ENCODE results near the gene SPTSSA.

The SPTSSA gene

DNA sequence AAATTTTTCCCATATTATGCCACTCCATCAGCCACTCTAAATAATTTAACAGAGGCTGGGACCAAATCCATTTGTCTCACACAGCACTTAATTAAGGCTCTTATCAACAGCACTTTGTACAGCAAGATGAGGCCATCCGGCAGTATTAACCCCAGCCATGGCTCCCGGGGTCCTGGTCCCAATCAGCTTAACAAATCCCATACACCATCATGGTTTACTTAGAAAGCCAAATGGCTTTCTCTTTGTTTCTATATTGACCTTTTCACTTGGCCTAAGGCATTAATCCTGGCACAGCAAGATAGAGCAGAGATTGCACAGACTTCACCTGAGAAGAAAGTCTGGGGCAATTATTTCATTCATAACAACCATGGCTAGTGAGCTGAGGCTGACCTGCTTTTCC, 38.6 kb downstream of the SPTSSA start:
- H2BK5ac ChIP-seq (ENCODE audit: low read length) = no peak overlapping the region
- H2AFZ ChIP-seq (ENCODE audit: low read length) = no peak overlapping the region
- no peak overlapping the region for H2AK5ac ChIP-seq (ENCODE audit: low read depth, low read length)
- H3K27ac ChIP-seq (replicated peaks; ENCODE audit: low read length) = no peak overlapping the region
- peaks cover 2 to 7% of the 10 kb centered on the region in 2 donors for H3K9me3 ChIP-seq (replicated peaks in 1 of 2; ENCODE audit: control insufficient read depth in 2 of 2, insufficient read depth in 1 of 2, low read depth in 1 of 2, low read length in 2 of 2)
- no peak overlapping the region for H4K8ac ChIP-seq (ENCODE audit: low read depth, low read length)
- no peak overlapping the region for H2BK15ac ChIP-seq (ENCODE audit: low read length)
- H3K14ac ChIP-seq (ENCODE audit: low read length) = no peak overlapping the region
- H3K4me1 ChIP-seq (ENCODE audit: control insufficient read depth in 2 of 2, insufficient read depth in 1 of 2, low read depth in 1 of 2, low read length in 2 of 2) = no peaks in the 10 kb centered on the region
- H3K9ac ChIP-seq (ENCODE audit: low read depth, low read length, poor library complexity) = no peak overlapping the region
- no CpG with 5 or more reads among the region's 2 CpGs for WGBS, 2 donors (ENCODE audit: extremely low coverage in 2 of 2, insufficient read length in 2 of 2, insufficient replicate concordance in 1 of 2)
- no peaks in the 10 kb centered on the region for H3K27me3 ChIP-seq (ENCODE audit: control insufficient read depth in 3 of 3, insufficient read depth in 3 of 3, low read depth in 1 of 3, low read length in 3 of 3)
- no peaks in the 10 kb centered on the region for H3K79me1 ChIP-seq (ENCODE audit: low read depth, low read length)
- no peak overlapping the region for H2BK12ac ChIP-seq (ENCODE audit: low read length)
- no peak overlapping the region for H2BK120ac ChIP-seq (ENCODE audit: low read depth, low read length)
- H3K36me3 ChIP-seq (replicated peaks in 1 of 2; ENCODE audit: control insufficient read depth in 2 of 2, insufficient read depth in 2 of 2, low read length in 2 of 2) = peaks cover 0 to 2% of the 10 kb centered on the region in 2 donors
- H3K4ac ChIP-seq (ENCODE audit: low read length) = no peak overlapping the region
- no peak overlapping the region for H3K18ac ChIP-seq (ENCODE audit: low read length)
- H3K23ac ChIP-seq (ENCODE audit: low read depth, low read length, poor library complexity) = no peak overlapping the region
- no peak for DNase-seq (ENCODE audit: low spot score)
- no peak overlapping the region for H3K4me2 ChIP-seq (ENCODE audit: insufficient read depth, low read length, poor library complexity, severe bottlenecking)
- no peak overlapping the region for H3K4me3 ChIP-seq (ENCODE audit: low read length in 2 of 2)
- no peak overlapping the region for H4K91ac ChIP-seq (ENCODE audit: low read depth, low read length, poor library complexity)

DNA sequence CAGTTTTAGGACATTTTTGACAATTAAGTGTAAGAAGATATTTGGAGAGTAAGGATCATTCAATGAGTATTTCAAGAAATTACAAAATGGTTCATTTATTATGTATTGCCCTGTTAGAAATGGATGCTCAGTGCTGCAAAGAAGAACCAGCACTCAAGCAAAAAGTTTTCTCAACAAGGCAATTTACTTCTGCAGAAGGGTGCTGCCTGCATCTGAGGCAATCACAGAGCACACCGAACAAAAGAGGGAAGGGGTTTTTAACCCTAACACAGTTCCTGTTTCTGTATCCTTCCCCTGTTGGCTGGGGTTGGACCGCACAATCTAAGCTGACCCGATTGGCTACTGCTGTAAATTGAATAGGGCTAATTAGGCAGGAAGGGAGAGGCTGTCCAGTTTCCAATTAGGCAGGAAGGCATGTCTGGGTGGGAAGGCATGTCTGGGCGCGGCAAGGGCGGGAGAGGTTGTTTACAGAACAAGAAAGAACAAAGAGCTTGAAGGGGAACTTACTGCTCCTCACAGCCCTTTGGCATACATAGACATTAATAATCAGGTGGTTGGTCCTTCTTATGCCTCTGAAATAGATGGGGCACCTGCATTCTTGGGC, 41.4 kb downstream of the SPTSSA start:
- H3K14ac ChIP-seq (ENCODE audit: low read length) = no peak overlapping the region
- H3K4ac ChIP-seq (ENCODE audit: low read length) = no peak overlapping the region
- no peak overlapping the region for H2BK120ac ChIP-seq (ENCODE audit: low read depth, low read length)
- H2AK5ac ChIP-seq (ENCODE audit: low read depth, low read length) = no peak overlapping the region
- no peak overlapping the region for H3K23ac ChIP-seq (ENCODE audit: low read depth, low read length, poor library complexity)
- H2BK5ac ChIP-seq (ENCODE audit: low read length) = no peak overlapping the region
- H4K91ac ChIP-seq (ENCODE audit: low read depth, low read length, poor library complexity) = no peak overlapping the region
- no peak overlapping the region for H2AFZ ChIP-seq (ENCODE audit: low read length)
- no peaks in the 10 kb centered on the region for H3K79me1 ChIP-seq (ENCODE audit: low read depth, low read length)
- no peaks in the 10 kb centered on the region for H3K27me3 ChIP-seq (ENCODE audit: control insufficient read depth in 3 of 3, insufficient read depth in 3 of 3, low read depth in 1 of 3, low read length in 3 of 3)
- DNase-seq (ENCODE audit: low spot score) = no peak
- H3K4me3 ChIP-seq (ENCODE audit: low read length in 2 of 2) = no peak overlapping the region
- no peak overlapping the region for H3K4me2 ChIP-seq (ENCODE audit: insufficient read depth, low read length, poor library complexity, severe bottlenecking)
- no peak overlapping the region for H2BK12ac ChIP-seq (ENCODE audit: low read length)
- H3K27ac ChIP-seq (replicated peaks; ENCODE audit: low read length) = no peak overlapping the region
- no peaks in the 10 kb centered on the region for H3K4me1 ChIP-seq (ENCODE audit: control insufficient read depth in 2 of 2, insufficient read depth in 1 of 2, low read depth in 1 of 2, low read length in 2 of 2)
- peaks cover 0 to 2% of the 10 kb centered on the region in 2 donors for H3K36me3 ChIP-seq (replicated peaks in 1 of 2; ENCODE audit: control insufficient read depth in 2 of 2, insufficient read depth in 2 of 2, low read length in 2 of 2)
- no peak overlapping the region for H3K9ac ChIP-seq (ENCODE audit: low read depth, low read length, poor library complexity)
- no peak overlapping the region for H3K18ac ChIP-seq (ENCODE audit: low read length)
- peaks cover 2 to 7% of the 10 kb centered on the region in 2 donors for H3K9me3 ChIP-seq (replicated peaks in 1 of 2; ENCODE audit: control insufficient read depth in 2 of 2, insufficient read depth in 1 of 2, low read depth in 1 of 2, low read length in 2 of 2)
- WGBS, 2 donors (ENCODE audit: extremely low coverage in 2 of 2, insufficient read length in 2 of 2, insufficient replicate concordance in 1 of 2) = no CpG with 5 or more reads among the region's 6 CpGs
- H4K8ac ChIP-seq (ENCODE audit: low read depth, low read length) = no peak overlapping the region
- H2BK15ac ChIP-seq (ENCODE audit: low read length) = no peak overlapping the region

DNA sequence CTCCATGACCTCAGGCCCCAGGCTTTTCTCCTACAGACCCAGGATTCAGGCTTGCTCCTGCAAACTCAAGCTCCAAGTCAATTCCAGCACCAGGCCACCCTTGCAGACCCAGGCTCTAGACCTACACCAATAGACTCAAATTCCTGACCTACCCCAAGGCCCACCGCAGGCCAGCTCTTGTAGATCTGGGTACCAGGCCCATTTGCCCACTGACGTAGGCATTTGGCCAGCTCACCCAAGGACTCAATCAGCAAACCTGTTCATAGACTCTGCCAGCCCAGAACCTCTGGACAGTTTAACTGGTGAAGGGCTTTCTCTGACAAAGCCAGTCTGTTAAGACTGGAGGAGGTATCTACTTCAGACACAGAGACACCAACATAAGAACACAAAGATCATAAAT, 52.3 kb downstream of the SPTSSA start:
- H4K8ac ChIP-seq (ENCODE audit: low read depth, low read length) = no peak overlapping the region
- H3K4me1 ChIP-seq (ENCODE audit: control insufficient read depth in 2 of 2, insufficient read depth in 1 of 2, low read depth in 1 of 2, low read length in 2 of 2) = no peaks in the 10 kb centered on the region
- H3K4me3 ChIP-seq (ENCODE audit: low read length in 2 of 2) = no peak overlapping the region
- no peak overlapping the region for H3K18ac ChIP-seq (ENCODE audit: low read length)
- no peaks in the 10 kb centered on the region for H3K79me1 ChIP-seq (ENCODE audit: low read depth, low read length)
- H3K27me3 ChIP-seq (ENCODE audit: control insufficient read depth in 3 of 3, insufficient read depth in 3 of 3, low read depth in 1 of 3, low read length in 3 of 3) = no peaks in the 10 kb centered on the region
- H2BK15ac ChIP-seq (ENCODE audit: low read length) = no peak overlapping the region
- DNase-seq (ENCODE audit: low spot score) = no peak
- no peak overlapping the region for H3K9ac ChIP-seq (ENCODE audit: low read depth, low read length, poor library complexity)
- H4K91ac ChIP-seq (ENCODE audit: low read depth, low read length, poor library complexity) = no peak overlapping the region
- no peaks in the 10 kb centered on the region for H3K9me3 ChIP-seq (replicated peaks in 1 of 2; ENCODE audit: control insufficient read depth in 2 of 2, insufficient read depth in 1 of 2, low read depth in 1 of 2, low read length in 2 of 2)
- no peak overlapping the region for H2BK120ac ChIP-seq (ENCODE audit: low read depth, low read length)
- no peak overlapping the region for H2BK12ac ChIP-seq (ENCODE audit: low read length)
- H3K36me3 ChIP-seq (replicated peaks in 1 of 2; ENCODE audit: control insufficient read depth in 2 of 2, insufficient read depth in 2 of 2, low read length in 2 of 2) = no peaks in the 10 kb centered on the region
- WGBS, 2 donors (ENCODE audit: extremely low coverage in 2 of 2, insufficient read length in 2 of 2, insufficient replicate concordance in 1 of 2) = no CpG with 5 or more reads among the region's 2 CpGs
- H2AFZ ChIP-seq (ENCODE audit: low read length) = no peak overlapping the region
- H2BK5ac ChIP-seq (ENCODE audit: low read length) = no peak overlapping the region
- no peak overlapping the region for H3K4ac ChIP-seq (ENCODE audit: low read length)
- no peak overlapping the region for H3K4me2 ChIP-seq (ENCODE audit: insufficient read depth, low read length, poor library complexity, severe bottlenecking)
- H3K14ac ChIP-seq (ENCODE audit: low read length) = no peak overlapping the region
- no peak overlapping the region for H3K23ac ChIP-seq (ENCODE audit: low read depth, low read length, poor library complexity)
- no peak overlapping the region for H3K27ac ChIP-seq (replicated peaks; ENCODE audit: low read length)
- H2AK5ac ChIP-seq (ENCODE audit: low read depth, low read length) = no peak overlapping the region

DNA sequence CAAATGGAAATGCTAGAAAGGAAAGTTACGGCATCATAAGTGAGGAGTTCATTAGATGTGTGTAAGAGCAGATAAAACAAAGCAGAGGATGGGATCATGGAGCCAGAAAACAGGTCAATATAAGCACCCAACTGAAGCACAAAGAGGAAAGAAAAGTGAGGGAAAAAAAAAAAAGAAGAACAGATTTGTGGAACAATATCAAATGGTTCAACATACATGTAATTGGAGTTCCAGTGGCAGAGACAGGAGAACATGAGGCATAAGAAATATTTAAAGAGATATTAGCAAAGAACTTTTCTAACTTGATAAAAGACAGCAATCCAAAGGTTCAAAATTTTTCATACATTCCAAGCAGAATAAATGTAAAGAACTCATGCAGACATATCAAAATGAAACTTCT, 54.1 kb downstream of the SPTSSA start:
- H3K4me2 ChIP-seq (ENCODE audit: insufficient read depth, low read length, poor library complexity, severe bottlenecking) = no peak overlapping the region
- H3K18ac ChIP-seq (ENCODE audit: low read length) = no peak overlapping the region
- H3K14ac ChIP-seq (ENCODE audit: low read length) = no peak overlapping the region
- H3K27ac ChIP-seq (replicated peaks; ENCODE audit: low read length) = no peak overlapping the region
- no peaks in the 10 kb centered on the region for H3K79me1 ChIP-seq (ENCODE audit: low read depth, low read length)
- H2BK12ac ChIP-seq (ENCODE audit: low read length) = no peak overlapping the region
- H2BK5ac ChIP-seq (ENCODE audit: low read length) = no peak overlapping the region
- H3K9ac ChIP-seq (ENCODE audit: low read depth, low read length, poor library complexity) = no peak overlapping the region
- H3K4me3 ChIP-seq (ENCODE audit: low read length in 2 of 2) = no peak overlapping the region
- H2BK15ac ChIP-seq (ENCODE audit: low read length) = no peak overlapping the region
- no peak overlapping the region for H2AFZ ChIP-seq (ENCODE audit: low read length)
- H3K4ac ChIP-seq (ENCODE audit: low read length) = no peak overlapping the region
- H2AK5ac ChIP-seq (ENCODE audit: low read depth, low read length) = no peak overlapping the region
- no peaks in the 10 kb centered on the region for H3K27me3 ChIP-seq (ENCODE audit: control insufficient read depth in 3 of 3, insufficient read depth in 3 of 3, low read depth in 1 of 3, low read length in 3 of 3)
- H2BK120ac ChIP-seq (ENCODE audit: low read depth, low read length) = no peak overlapping the region
- peaks cover 0 to 2% of the 10 kb centered on the region in 2 donors for H3K9me3 ChIP-seq (replicated peaks in 1 of 2; ENCODE audit: control insufficient read depth in 2 of 2, insufficient read depth in 1 of 2, low read depth in 1 of 2, low read length in 2 of 2)
- H4K8ac ChIP-seq (ENCODE audit: low read depth, low read length) = no peak overlapping the region
- no peak overlapping the region for H3K23ac ChIP-seq (ENCODE audit: low read depth, low read length, poor library complexity)
- no CpG with 5 or more reads among the region's 1 CpG for WGBS, 2 donors (ENCODE audit: extremely low coverage in 2 of 2, insufficient read length in 2 of 2, insufficient replicate concordance in 1 of 2)
- no peaks in the 10 kb centered on the region for H3K4me1 ChIP-seq (ENCODE audit: control insufficient read depth in 2 of 2, insufficient read depth in 1 of 2, low read depth in 1 of 2, low read length in 2 of 2)
- no peak overlapping the region for H4K91ac ChIP-seq (ENCODE audit: low read depth, low read length, poor library complexity)
- H3K36me3 ChIP-seq (replicated peaks in 1 of 2; ENCODE audit: control insufficient read depth in 2 of 2, insufficient read depth in 2 of 2, low read length in 2 of 2) = no peaks in the 10 kb centered on the region
- DNase-seq (ENCODE audit: low spot score) = no peak
